ENCODE measurements around the gene DIRAS1. TPM values are rescaled to one million over a fixed set of nuclear protein-coding genes. Genes with fewer than 3 reads are reported as not detected.
"Not testable (repeated sequence)": the region's sequence is repeated elsewhere in the genome, so short reads cannot be mapped to it uniquely, and the experiment has no call there.

Gene DIRAS1
- total and polyA plus RNA-seq, 2 donors = 0.05 to 0.27 TPM

DNA sequence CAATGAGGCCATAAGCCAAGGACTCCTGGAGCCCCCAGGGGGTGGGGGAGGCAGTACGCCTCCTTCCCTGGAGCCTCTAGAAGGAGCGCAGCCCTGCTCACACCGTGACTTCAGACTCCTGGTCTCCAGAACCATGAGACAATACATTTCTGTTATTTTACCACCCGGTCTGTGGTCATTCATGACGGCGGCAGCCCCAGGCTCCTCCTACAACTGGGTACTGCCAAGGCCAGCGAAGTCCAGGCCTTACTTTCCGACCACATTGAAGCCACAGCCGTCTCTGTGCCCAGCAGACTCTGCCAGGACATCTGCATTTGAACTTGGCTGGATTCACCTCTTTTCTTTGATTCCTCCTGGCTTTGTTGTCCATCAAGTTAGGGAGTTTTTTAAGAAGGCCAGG lies 29.2 kb downstream of the DIRAS1 start:
- no peak overlapping the region for H3K27ac ChIP-seq (ENCODE audit: low read depth in 1 of 2, low read length in 1 of 2)

DNA sequence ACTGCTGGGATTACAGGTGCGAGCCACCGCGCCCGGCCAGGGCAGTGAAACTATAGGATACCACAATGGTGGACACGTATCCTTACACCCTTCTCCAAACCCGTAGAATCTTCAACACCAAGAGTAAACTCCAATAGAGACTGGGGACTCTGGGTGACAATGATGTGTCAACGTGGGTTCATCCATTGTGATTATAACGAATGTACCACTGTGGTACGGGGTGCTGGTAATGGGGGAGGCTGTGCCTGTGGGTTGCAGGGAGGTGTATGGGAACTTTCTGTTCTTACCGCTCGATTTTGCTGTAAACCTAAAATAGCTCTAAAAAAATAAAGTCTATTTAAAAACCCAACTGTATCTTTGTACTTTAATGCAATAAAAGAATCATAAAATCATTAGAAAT lies 30.3 kb downstream of the DIRAS1 start:
- no peak for DNase-seq (ENCODE audit: low read depth in 6 of 9, low spot score in 9 of 9)
- Histone ChIP-seq H3K4me3 (ENCODE audit: low read length in 2 of 2) (no peak overlapping the region), H3K27ac (ENCODE audit: low read depth in 1 of 2, low read length in 1 of 2) (no peak overlapping the region), H3K4me1 (ENCODE audit: control insufficient read depth in 2 of 2, insufficient read depth in 2 of 2, low read length in 2 of 2) (peaks cover 0 to 10% of the 10 kb centered on the region in 2 donors), H3K9me3 (ENCODE audit: control insufficient read depth in 2 of 2, insufficient read depth in 1 of 2, low read length in 1 of 2) (no peaks in the 10 kb centered on the region), H3K36me3 (ENCODE audit: control insufficient read depth in 2 of 2, insufficient read depth in 2 of 2, low read length in 1 of 2) (no peaks in the 10 kb centered on the region), H3K27me3 (ENCODE audit: control insufficient read depth in 2 of 2, insufficient read depth in 1 of 2, low read length in 1 of 2) (peaks cover 0 to 2% of the 10 kb centered on the region in 2 donors)
- 97% methylated on average over 11 of the region's 11 CpGs for WGBS

More for the DNA sequence above, 29.2 kb downstream of the DIRAS1 start:
- DNase-seq (ENCODE audit: low read depth in 6 of 9, low spot score in 9 of 9) = no peak
- WGBS = 97% methylated on average over 9 of the region's 9 CpGs
- Histone ChIP-seq H3K36me3 (ENCODE audit: control insufficient read depth in 2 of 2, insufficient read depth in 2 of 2, low read length in 1 of 2) (no peaks in the 10 kb centered on the region), H3K27me3 (ENCODE audit: control insufficient read depth in 2 of 2, insufficient read depth in 1 of 2, low read length in 1 of 2) (peaks cover 0 to 2% of the 10 kb centered on the region in 2 donors), H3K4me3 (ENCODE audit: low read length in 2 of 2) (no peak overlapping the region), H3K9me3 (ENCODE audit: control insufficient read depth in 2 of 2, insufficient read depth in 1 of 2, low read length in 1 of 2) (no peaks in the 10 kb centered on the region), H3K4me1 (ENCODE audit: control insufficient read depth in 2 of 2, insufficient read depth in 2 of 2, low read length in 2 of 2) (peaks cover 0 to 10% of the 10 kb centered on the region in 2 donors)

DNA sequence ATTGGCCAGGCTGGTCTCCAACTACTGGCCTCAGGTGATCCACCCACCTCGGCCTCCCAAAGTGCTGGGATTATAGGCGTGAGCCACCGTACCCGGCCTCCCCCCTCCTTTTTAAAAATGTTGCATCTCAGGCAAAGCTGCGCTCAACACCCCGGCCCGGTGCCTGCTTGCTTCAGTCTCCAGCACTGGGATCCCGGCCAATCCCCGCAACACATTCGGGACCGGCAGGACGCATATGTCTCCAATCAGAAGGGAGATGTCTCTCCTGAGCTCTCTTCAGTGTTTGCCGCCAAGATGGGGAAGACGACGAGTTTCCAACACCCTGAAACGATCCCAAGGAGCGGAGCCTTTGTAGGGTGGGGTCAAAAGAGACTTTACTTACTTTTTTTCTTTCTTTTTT lies 34.8 kb downstream of the DIRAS1 start:
- H3K27me3 ChIP-seq (ENCODE audit: control insufficient read depth in 2 of 2, insufficient read depth in 1 of 2, low read length in 1 of 2) = no peaks in the 10 kb centered on the region
- no peaks in the 10 kb centered on the region for H3K4me1 ChIP-seq (ENCODE audit: control insufficient read depth in 2 of 2, insufficient read depth in 2 of 2, low read length in 2 of 2)
- DNase-seq (ENCODE audit: low read depth in 6 of 9, low spot score in 9 of 9) = no peak
- H3K27ac ChIP-seq (ENCODE audit: low read depth in 1 of 2, low read length in 1 of 2) = no peak overlapping the region
- peaks cover 0 to 5% of the 10 kb centered on the region in 2 donors for H3K9me3 ChIP-seq (ENCODE audit: control insufficient read depth in 2 of 2, insufficient read depth in 1 of 2, low read length in 1 of 2)
- no peak overlapping the region for H3K4me3 ChIP-seq (ENCODE audit: low read length in 2 of 2)
- 96% methylated on average over 17 of the region's 17 CpGs for WGBS
- no peaks in the 10 kb centered on the region for H3K36me3 ChIP-seq (ENCODE audit: control insufficient read depth in 2 of 2, insufficient read depth in 2 of 2, low read length in 1 of 2)

DNA sequence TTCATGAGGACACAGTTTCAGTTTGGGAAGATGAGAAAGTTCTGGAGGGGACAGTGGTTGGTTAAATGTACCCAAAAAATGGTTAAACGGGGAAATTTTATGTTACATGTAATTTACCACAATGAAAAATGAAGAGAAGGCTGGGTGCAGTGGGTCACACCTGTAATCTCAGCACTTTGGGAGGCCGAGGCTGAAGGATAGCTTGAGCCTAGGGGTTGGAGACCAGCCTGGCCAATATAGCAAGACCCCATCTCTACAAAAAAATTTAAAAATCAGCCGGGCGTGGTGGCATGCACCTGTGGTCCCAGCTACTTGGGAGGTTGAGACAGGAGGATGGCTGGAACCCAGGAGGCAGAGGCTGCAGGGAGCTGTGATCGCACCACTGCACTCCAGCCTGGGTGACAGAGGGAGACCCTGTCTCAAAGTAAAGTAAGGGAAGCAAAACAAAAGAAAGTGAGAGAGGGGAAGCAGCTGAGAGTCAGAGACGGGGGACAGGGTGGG lies 35.9 kb downstream of the DIRAS1 start:
- no peak overlapping the region for H3K27ac ChIP-seq (ENCODE audit: low read depth in 1 of 2, low read length in 1 of 2)
- no peak for DNase-seq (ENCODE audit: low read depth in 6 of 9, low spot score in 9 of 9)
- no peak overlapping the region for H3K4me3 ChIP-seq (ENCODE audit: low read length in 2 of 2)
- no peaks in the 10 kb centered on the region for H3K36me3 ChIP-seq (ENCODE audit: control insufficient read depth in 2 of 2, insufficient read depth in 2 of 2, low read length in 1 of 2)
- no peaks in the 10 kb centered on the region for H3K27me3 ChIP-seq (ENCODE audit: control insufficient read depth in 2 of 2, insufficient read depth in 1 of 2, low read length in 1 of 2)
- H3K9me3 ChIP-seq (ENCODE audit: control insufficient read depth in 2 of 2, insufficient read depth in 1 of 2, low read length in 1 of 2) = peaks cover 0 to 5% of the 10 kb centered on the region in 2 donors
- WGBS = 96% methylated on average over 6 of the region's 6 CpGs
- H3K4me1 ChIP-seq (ENCODE audit: control insufficient read depth in 2 of 2, insufficient read depth in 2 of 2, low read length in 2 of 2) = no peaks in the 10 kb centered on the region

DNA sequence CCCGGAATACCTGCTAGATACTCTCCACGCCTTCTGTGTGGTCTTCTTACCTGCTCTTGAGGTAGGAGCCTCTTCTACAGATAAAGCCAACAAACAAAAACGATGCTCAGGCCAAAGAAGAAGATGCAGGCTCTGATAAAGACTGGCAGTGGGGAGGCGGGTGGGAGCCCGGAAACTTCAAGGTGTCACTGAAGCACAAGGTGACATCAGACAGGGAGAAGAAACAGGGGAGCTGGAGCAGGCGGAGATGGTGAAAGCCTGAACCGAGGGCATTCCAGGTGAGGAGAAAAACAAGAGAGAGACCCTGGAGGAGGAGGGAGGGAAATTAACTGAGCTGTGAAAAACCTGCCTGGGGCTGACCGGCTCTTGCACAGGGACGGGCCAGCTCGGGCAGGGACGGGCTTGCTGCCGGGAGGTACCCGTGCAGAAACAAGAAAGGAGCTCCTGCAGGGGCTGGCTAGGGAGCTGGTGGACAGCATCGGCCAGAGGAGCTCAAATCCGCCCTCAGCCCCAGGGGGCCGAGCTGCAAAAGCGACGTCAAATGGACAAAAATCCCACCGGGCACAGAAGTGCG lies 37.7 kb downstream of the DIRAS1 start:
- peak overlapping the region in 1 of 2 donors; percentile 42 for H3K27ac ChIP-seq (ENCODE audit: low read depth in 1 of 2, low read length in 1 of 2)
- no peaks in the 10 kb centered on the region for H3K4me1 ChIP-seq (ENCODE audit: control insufficient read depth in 2 of 2, insufficient read depth in 2 of 2, low read length in 2 of 2)

DNA sequence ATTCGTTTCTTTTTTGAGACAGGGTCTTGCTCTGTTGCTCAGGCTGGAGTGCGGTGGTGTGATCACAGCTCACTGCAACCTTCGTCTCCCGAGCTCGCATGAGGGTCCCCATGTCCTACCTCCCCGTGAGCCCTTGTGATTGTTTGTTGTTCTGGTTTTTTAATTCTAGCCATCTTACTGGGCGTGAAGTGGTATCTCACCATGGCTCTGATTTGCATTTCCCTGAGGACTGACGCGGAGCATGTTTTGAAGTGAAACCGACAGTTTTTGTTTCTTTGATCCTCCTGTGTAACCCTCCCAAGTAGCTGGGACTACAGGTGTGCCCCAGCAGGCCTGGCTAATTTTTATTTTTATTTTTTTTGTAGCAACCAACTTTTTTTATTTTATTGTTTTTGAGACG lies 40.4 kb downstream of the DIRAS1 start:
- Histone ChIP-seq H3K36me3 (ENCODE audit: control insufficient read depth in 2 of 2, insufficient read depth in 2 of 2, low read length in 1 of 2) (no peaks in the 10 kb centered on the region), H3K4me3 (ENCODE audit: low read length in 2 of 2) (no peak overlapping the region), H3K9me3 (ENCODE audit: control insufficient read depth in 2 of 2, insufficient read depth in 1 of 2, low read length in 1 of 2) (peaks cover 0 to 11% of the 10 kb centered on the region in 2 donors), H3K4me1 (ENCODE audit: control insufficient read depth in 2 of 2, insufficient read depth in 2 of 2, low read length in 2 of 2) (no peaks in the 10 kb centered on the region), H3K27ac (ENCODE audit: low read depth in 1 of 2, low read length in 1 of 2) (no peak overlapping the region), H3K27me3 (ENCODE audit: control insufficient read depth in 2 of 2, insufficient read depth in 1 of 2, low read length in 1 of 2) (no peaks in the 10 kb centered on the region)
- DNase-seq (ENCODE audit: low read depth in 6 of 9, low spot score in 9 of 9) = no peak
- WGBS = 95% methylated on average over 11 of the region's 11 CpGs

More for the DNA sequence above, 37.7 kb downstream of the DIRAS1 start:
- no peaks in the 10 kb centered on the region for H3K27me3 ChIP-seq (ENCODE audit: control insufficient read depth in 2 of 2, insufficient read depth in 1 of 2, low read length in 1 of 2)
- 92% methylated on average over 20 of the region's 20 CpGs for WGBS
- H3K36me3 ChIP-seq (ENCODE audit: control insufficient read depth in 2 of 2, insufficient read depth in 2 of 2, low read length in 1 of 2) = no peaks in the 10 kb centered on the region
- H3K9me3 ChIP-seq (ENCODE audit: control insufficient read depth in 2 of 2, insufficient read depth in 1 of 2, low read length in 1 of 2) = peaks cover 0 to 8% of the 10 kb centered on the region in 2 donors
- no peak overlapping the region for H3K4me3 ChIP-seq (ENCODE audit: low read length in 2 of 2)
- no peak for DNase-seq (ENCODE audit: low read depth in 6 of 9, low spot score in 9 of 9)

DNA sequence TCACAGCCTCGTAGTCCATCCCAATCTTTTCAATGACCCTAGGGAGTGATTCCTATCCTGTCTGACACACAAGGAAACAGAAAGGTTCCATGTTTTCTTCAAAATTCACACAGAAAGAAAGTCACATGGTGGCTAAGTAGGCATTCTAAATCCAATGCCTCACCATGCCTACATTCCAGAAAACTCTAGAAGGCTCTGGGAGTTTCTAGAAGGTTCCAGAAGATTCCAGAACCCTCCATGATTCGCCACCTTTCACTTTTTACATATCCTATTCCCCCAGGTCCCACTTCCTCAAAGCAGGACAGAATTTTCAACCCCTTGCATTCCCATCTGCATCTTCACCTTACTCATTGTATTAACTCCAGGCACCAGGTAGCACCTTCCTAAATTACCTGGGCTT lies 41.7 kb downstream of the DIRAS1 start:
- H3K9me3 ChIP-seq (ENCODE audit: control insufficient read depth in 2 of 2, insufficient read depth in 1 of 2, low read length in 1 of 2) = peaks cover 0 to 11% of the 10 kb centered on the region in 2 donors
- 94% methylated on average over 2 of the region's 2 CpGs for WGBS
- no peak overlapping the region for H3K27ac ChIP-seq (ENCODE audit: low read depth in 1 of 2, low read length in 1 of 2)

DNA sequence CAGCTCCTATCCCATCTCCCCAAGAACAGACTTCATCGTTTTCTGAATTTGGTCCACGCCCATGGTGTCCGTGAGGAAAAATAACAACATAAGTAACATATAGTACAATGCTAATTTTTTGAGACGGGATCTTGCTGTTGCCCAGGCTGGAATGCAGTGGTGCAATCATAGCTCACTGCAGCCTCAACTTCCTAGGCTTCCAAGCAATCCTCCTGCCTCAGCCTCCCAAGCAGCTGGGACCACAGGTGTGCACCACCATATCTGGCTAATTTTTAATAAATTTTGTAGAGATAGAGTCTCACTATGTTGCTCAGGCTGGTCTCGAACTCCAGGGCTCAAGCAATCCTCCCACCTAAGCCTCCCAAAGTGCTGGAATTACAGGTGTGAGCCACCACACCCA lies 42.2 kb downstream of the DIRAS1 start:
- H3K27ac ChIP-seq (ENCODE audit: low read depth in 1 of 2, low read length in 1 of 2); H3K36me3 ChIP-seq (ENCODE audit: control insufficient read depth in 2 of 2, insufficient read depth in 2 of 2, low read length in 1 of 2); H3K27me3 ChIP-seq (ENCODE audit: control insufficient read depth in 2 of 2, insufficient read depth in 1 of 2, low read length in 1 of 2); H3K4me1 ChIP-seq (ENCODE audit: control insufficient read depth in 2 of 2, insufficient read depth in 2 of 2, low read length in 2 of 2); DNase-seq (ENCODE audit: low read depth in 6 of 9, low spot score in 9 of 9); H3K4me3 ChIP-seq (ENCODE audit: low read length in 2 of 2): not testable (repeated sequence)
- peaks cover 0 to 11% of the 10 kb centered on the region in 2 donors for H3K9me3 ChIP-seq (ENCODE audit: control insufficient read depth in 2 of 2, insufficient read depth in 1 of 2, low read length in 1 of 2)
- WGBS = 96% methylated on average over 5 of the region's 5 CpGs

More for the DNA sequence above, 41.7 kb downstream of the DIRAS1 start:
- Histone ChIP-seq H3K36me3 (ENCODE audit: control insufficient read depth in 2 of 2, insufficient read depth in 2 of 2, low read length in 1 of 2) (no peaks in the 10 kb centered on the region), H3K27me3 (ENCODE audit: control insufficient read depth in 2 of 2, insufficient read depth in 1 of 2, low read length in 1 of 2) (no peaks in the 10 kb centered on the region), H3K4me1 (ENCODE audit: control insufficient read depth in 2 of 2, insufficient read depth in 2 of 2, low read length in 2 of 2) (no peaks in the 10 kb centered on the region), H3K4me3 (ENCODE audit: low read length in 2 of 2) (no peak overlapping the region)
- DNase-seq (ENCODE audit: low read depth in 6 of 9, low spot score in 9 of 9) = no peak

DNA sequence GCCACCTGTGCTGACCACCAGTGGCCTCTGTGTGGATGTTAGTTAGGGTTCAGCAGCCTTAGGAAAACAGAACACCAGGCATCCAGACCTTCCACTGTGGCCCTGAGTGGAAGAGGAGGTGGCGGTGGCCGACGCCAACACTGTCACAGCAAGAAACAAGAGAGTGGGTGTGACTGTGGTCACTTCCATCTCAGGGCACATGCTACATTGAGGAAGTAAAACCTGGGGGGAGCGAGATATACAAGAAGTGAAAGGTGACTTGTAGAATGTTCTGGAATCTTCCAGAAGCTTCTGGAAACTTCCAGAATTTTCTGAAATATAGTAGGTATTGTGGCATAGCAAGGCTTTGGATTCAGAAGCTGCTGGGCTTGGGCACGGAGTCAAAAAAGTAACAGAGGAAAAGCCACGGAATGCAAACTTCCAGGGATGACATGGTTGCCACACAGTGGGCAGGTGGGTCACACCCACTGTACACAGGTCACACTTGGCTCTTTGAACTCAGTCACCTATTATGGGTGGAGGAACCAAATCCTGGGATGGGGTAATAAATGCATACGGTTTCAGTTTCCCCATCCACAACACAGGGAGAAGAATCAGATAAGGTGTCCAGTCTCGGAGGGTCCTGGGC lies 43.0 kb downstream of the DIRAS1 start:
- H3K36me3 ChIP-seq (ENCODE audit: control insufficient read depth in 2 of 2, insufficient read depth in 2 of 2, low read length in 1 of 2) = no peaks in the 10 kb centered on the region
- H3K9me3 ChIP-seq (ENCODE audit: control insufficient read depth in 2 of 2, insufficient read depth in 1 of 2, low read length in 1 of 2) = peaks cover 0 to 6% of the 10 kb centered on the region in 2 donors
- H3K27me3 ChIP-seq (ENCODE audit: control insufficient read depth in 2 of 2, insufficient read depth in 1 of 2, low read length in 1 of 2) = no peaks in the 10 kb centered on the region
- DNase-seq (ENCODE audit: low read depth in 6 of 9, low spot score in 9 of 9) = no peak
- WGBS = 87% methylated on average over 8 of the region's 8 CpGs
- H3K27ac ChIP-seq (ENCODE audit: low read depth in 1 of 2, low read length in 1 of 2) = no peak overlapping the region
- H3K4me1 ChIP-seq (ENCODE audit: control insufficient read depth in 2 of 2, insufficient read depth in 2 of 2, low read length in 2 of 2) = no peaks in the 10 kb centered on the region
- no peak overlapping the region for H3K4me3 ChIP-seq (ENCODE audit: low read length in 2 of 2)

All from thymus (tissue), 11 donors.